ENCODE data around the gene GPR180.

The GPR180 gene

GRCh38 chr13:94602467-94602866, 810 bp downstream of the GPR180 start:
- H3K9me2 ChIP-seq (replicated peaks; ENCODE audit: low read depth, low read length) = no peaks in the 10 kb centered on the region
- H2AFZ ChIP-seq (ENCODE audit: low read length) = peak overlapping the region; percentile 85
- H3F3A ChIP-seq (ENCODE audit: low read depth) = no peaks in the 10 kb centered on the region; the same call in 1 of the 2 replicates
- H4K20me1 ChIP-seq (ENCODE audit: insufficient read depth, low read length, poor library complexity, severe bottlenecking) = peaks cover 2% of the 10 kb centered on the region
- no peaks in the 10 kb centered on the region for H3K9me3 ChIP-seq (ENCODE audit: insufficient read depth, low read depth, low read length)
- H3K36me3 ChIP-seq (ENCODE audit: insufficient read depth, low read length) = no peaks in the 10 kb centered on the region
- no peak for TF ChIP-seq EZH2phosphoT487 (IDR thresholded peaks at IDR 0.05; ENCODE audit: borderline replicate concordance)
- TF ChIP-seq, protein P1, sequence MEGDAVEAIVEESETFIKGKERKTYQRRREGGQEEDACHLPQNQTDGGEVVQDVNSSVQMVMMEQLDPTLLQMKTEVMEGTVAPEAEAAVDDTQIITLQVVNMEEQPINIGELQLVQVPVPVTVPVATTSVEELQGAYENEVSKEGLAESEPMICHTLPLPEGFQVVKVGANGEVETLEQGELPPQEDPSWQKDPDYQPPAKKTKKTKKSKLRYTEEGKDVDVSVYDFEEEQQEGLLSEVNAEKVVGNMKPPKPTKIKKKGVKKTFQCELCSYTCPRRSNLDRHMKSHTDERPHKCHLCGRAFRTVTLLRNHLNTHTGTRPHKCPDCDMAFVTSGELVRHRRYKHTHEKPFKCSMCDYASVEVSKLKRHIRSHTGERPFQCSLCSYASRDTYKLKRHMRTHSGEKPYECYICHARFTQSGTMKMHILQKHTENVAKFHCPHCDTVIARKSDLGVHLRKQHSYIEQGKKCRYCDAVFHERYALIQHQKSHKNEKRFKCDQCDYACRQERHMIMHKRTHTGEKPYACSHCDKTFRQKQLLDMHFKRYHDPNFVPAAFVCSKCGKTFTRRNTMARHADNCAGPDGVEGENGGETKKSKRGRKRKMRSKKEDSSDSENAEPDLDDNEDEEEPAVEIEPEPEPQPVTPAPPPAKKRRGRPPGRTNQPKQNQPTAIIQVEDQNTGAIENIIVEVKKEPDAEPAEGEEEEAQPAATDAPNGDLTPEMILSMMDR (conservative IDR thresholded peaks at IDR 0.05; ENCODE audit: low read length) = no peak
- peaks cover 15% of the 10 kb centered on the region for H3K79me2 ChIP-seq (ENCODE audit: insufficient read depth, low read length)
- H3K9ac ChIP-seq (ENCODE audit: low read depth, low read length, poor library complexity, severe bottlenecking) = peak overlapping the region; percentile 74
- H3K4me2 ChIP-seq (ENCODE audit: low read depth, low read length, poor library complexity, severe bottlenecking) = peak overlapping the region; percentile 77
- H3K4me3 ChIP-seq (ENCODE audit: low read length, poor library complexity, severe bottlenecking) = peak overlapping the region; percentile 89
- peaks cover 24% of the 10 kb centered on the region for H3K4me1 ChIP-seq (ENCODE audit: insufficient read depth, low read length, poor library complexity, severe bottlenecking)
- H3K27me3 ChIP-seq (ENCODE audit: insufficient read depth, low read length, poor library complexity, severe bottlenecking) = no peaks in the 10 kb centered on the region

- H3K9me3 ChIP-seq (ENCODE audit: insufficient read depth, low read depth, low read length) = no peaks in the 10 kb centered on the region
- TF ChIP-seq EZH2phosphoT487 (IDR thresholded peaks at IDR 0.05; ENCODE audit: borderline replicate concordance) = peak; percentile 85
- TF ChIP-seq, protein P1 (conservative IDR thresholded peaks at IDR 0.05; ENCODE audit: low read length) = no peak
- no peaks in the 10 kb centered on the region for H3F3A ChIP-seq (ENCODE audit: low read depth)
- peak overlapping the region; percentile 26 for H3K4me3 ChIP-seq (ENCODE audit: low read length, poor library complexity, severe bottlenecking)
- H3K27me3 ChIP-seq (ENCODE audit: insufficient read depth, low read length, poor library complexity, severe bottlenecking) = no peaks in the 10 kb centered on the region
- no peak overlapping the region for H3K9ac ChIP-seq (ENCODE audit: low read depth, low read length, poor library complexity, severe bottlenecking)
- H2AFZ ChIP-seq (ENCODE audit: low read length) = no peak overlapping the region
- no peaks in the 10 kb centered on the region for H3K9me2 ChIP-seq (replicated peaks; ENCODE audit: low read depth, low read length)
- peaks cover 14% of the 10 kb centered on the region for H3K79me2 ChIP-seq (ENCODE audit: insufficient read depth, low read length)
- peaks cover 14% of the 10 kb centered on the region for H4K20me1 ChIP-seq (ENCODE audit: insufficient read depth, low read length, poor library complexity, severe bottlenecking)
- peak overlapping the region; percentile 65 for H3K4me2 ChIP-seq (ENCODE audit: low read depth, low read length, poor library complexity, severe bottlenecking)
- peaks cover 7% of the 10 kb centered on the region; the same call in 1 of the 2 replicates for H3K36me3 ChIP-seq (ENCODE audit: insufficient read depth, low read length)
- H3K4me1 ChIP-seq (ENCODE audit: insufficient read depth, low read length, poor library complexity, severe bottlenecking) = peaks cover 32% of the 10 kb centered on the region
These were observed 5.4 kb downstream of the GPR180 start for GRCh38 chr13:94607056-94607455.

GRCh38 chr13:94607939-94608338, 6.3 kb downstream of the GPR180 start:
- Histone ChIP-seq H3K9ac (ENCODE audit: low read depth, low read length, poor library complexity, severe bottlenecking) (no peak overlapping the region), H3K4me1 (ENCODE audit: insufficient read depth, low read length, poor library complexity, severe bottlenecking) (peaks cover 23% of the 10 kb centered on the region), H3K9me2 (replicated peaks; ENCODE audit: low read depth, low read length) (no peaks in the 10 kb centered on the region), H3K9me3 (ENCODE audit: insufficient read depth, low read depth, low read length) (no peaks in the 10 kb centered on the region), H3K36me3 (ENCODE audit: insufficient read depth, low read length) (peaks cover 7% of the 10 kb centered on the region; the same call in 1 of the 2 replicates), H3F3A (ENCODE audit: low read depth) (no peaks in the 10 kb centered on the region), H4K20me1 (ENCODE audit: insufficient read depth, low read length, poor library complexity, severe bottlenecking) (peaks cover 14% of the 10 kb centered on the region), H3K4me2 (ENCODE audit: low read depth, low read length, poor library complexity, severe bottlenecking) (peak overlapping the region; percentile 65), H3K27me3 (ENCODE audit: insufficient read depth, low read length, poor library complexity, severe bottlenecking) (no peaks in the 10 kb centered on the region), H2AFZ (ENCODE audit: low read length) (no peak overlapping the region), H3K4me3 (ENCODE audit: low read length, poor library complexity, severe bottlenecking) (peak overlapping the region; percentile 26), H3K79me2 (ENCODE audit: insufficient read depth, low read length) (peaks cover 5% of the 10 kb centered on the region; the same call in 1 of the 2 replicates)
- TF ChIP-seq, protein P1 (conservative IDR thresholded peaks at IDR 0.05; ENCODE audit: low read length) = no peak
- TF ChIP-seq EZH2phosphoT487 (IDR thresholded peaks at IDR 0.05; ENCODE audit: borderline replicate concordance) = no peak

All from Loucy (cell line).